Esophagus muscularis mucosa (tissue), 4 donors: ENCODE results near the gene HEATR9. TPM values are rescaled to one million over a fixed set of nuclear protein-coding genes. Genes with fewer than 3 reads are reported as not detected.

Experiments
- DNase-seq: peaks from one replicate; pipeline ENCODE4 v3.0.0-alpha.2; 2017; ENCODE audit errors: extremely low spot score
- H3K27ac ChIP-seq, 4 donors: fragments of 200-600 bp; sonication (generic); replicated peaks in 1 of 4; 1 replicate in 3 of 4; 2 replicates in 1 of 4; pipeline ENCODE4 v1.5.1; 2016 to 2019; ENCODE audit warnings: mild to moderate bottlenecking in 1 of 4
- H3K27me3 ChIP-seq, 4 donors: fragments of 200-600 bp; sonication (generic); one replicate each; pipeline versions ENCODE4 v1.5.1 to v1.6.0; 2016 to 2019
- H3K36me3 ChIP-seq, 4 donors: fragments of 200-600 bp; sonication (generic); one replicate each; pipeline ENCODE4 v1.5.1; 2016 to 2019
- H3K4me1 ChIP-seq, 4 donors: fragments of 200-600 bp; sonication (generic); one replicate each; pipeline ENCODE4 v1.5.1; 2016 to 2019
- H3K4me3 ChIP-seq, 4 donors: fragments of 200-600 bp; sonication (generic); 1 replicate in 2 of 4; 2 replicates in 2 of 4; pipeline ENCODE4 v1.5.1; 2016 to 2019; ENCODE audit warnings: mild to moderate bottlenecking in 4 of 4, moderate library complexity in 1 of 4
- H3K9me3 ChIP-seq, 4 donors: fragments of 200-600 bp; sonication (generic); 1 replicate in 3 of 4; 2 replicates in 1 of 4; pipeline ENCODE4 v1.5.1; 2016 to 2019
- CTCF ChIP-seq, 3 experiments: fragments of 200-600 bp in 2 of 3; fragments of 450-650 bp in 1 of 3; sonication (generic) in 2 of 3; IDR thresholded peaks; one replicate each; pipeline ENCODE4 v1.5.1; 2017 to 2019; ENCODE audit warnings: antibody characterized with exemption in 3 of 3, mild to moderate bottlenecking in 2 of 3, moderate library complexity in 1 of 3
- EP300 ChIP-seq: sonication (generic); formaldehyde crosslinking; IDR thresholded peaks from one replicate; pipeline ENCODE4 v1.6.1; 2017; ENCODE audit warnings: antibody characterized with exemption
- POLR2A ChIP-seq: fragments of 450-650 bp; IDR thresholded peaks from one replicate; pipeline ENCODE4 v1.6.1; 2017; ENCODE audit warnings: antibody characterized with exemption, moderate library complexity, mild to moderate bottlenecking, low read depth
- POLR2AphosphoS5 ChIP-seq, 2 donors: sonication (generic); formaldehyde crosslinking; IDR thresholded peaks; one replicate each; pipeline ENCODE4 v1.6.1; 2017; ENCODE audit warnings: antibody characterized with exemption in 2 of 2
- WGBS: methylation state at CpG from one replicate; pipeline ENCODE4 v1.1.5; 2018; 5-methylcytosine and 5-hydroxymethylcytosine counted together
- intact Hi-C: fragments of 100-400 bp; cut with DNase I; formaldehyde crosslinking; loops from one replicate; pipeline ENCODE4 v1.15.1; 2023
- total RNA-seq, 4 donors: library from RNA; depleted of rRNA; stranded (reverse); fragments of >200 nt; gene quantifications; one replicate each; pipeline versions ENCODE4 v1.1.0 to v1.2.1, GENCODE V29; 2016

HEATR9 gene
- total RNA-seq, 4 donors from 2014 or later = 0.13 TPM; not detected in 3

GRCh38 chr17:35878361-35878760 lies 9.7 kb upstream of the HEATR9 start:
- 74% methylated on average over 4 of the region's 4 CpGs for WGBS
- Histone ChIP-seq H3K4me3 (no peak overlapping the region), H3K27ac (no peak overlapping the region), H3K4me1 (no peaks in the 10 kb centered on the region), H3K27me3 (no peaks in the 10 kb centered on the region), H3K36me3 (no peaks in the 10 kb centered on the region), H3K9me3 (no peaks in the 10 kb centered on the region)
- TF ChIP-seq CTCF (IDR thresholded peaks at IDR 0.05) (no peak), POLR2AphosphoS5 (IDR thresholded peaks at IDR 0.05) (no peak), POLR2A (no peak), EP300 (no peak)
- intact Hi-C loops = no loop called here
- DNase-seq = no peak

- H3K36me3 ChIP-seq = no peaks in the 10 kb centered on the region
- H3K27me3 ChIP-seq = no peaks in the 10 kb centered on the region
- intact Hi-C loops = no loop called here
- no peak overlapping the region for H3K4me3 ChIP-seq
- DNase-seq = no peak
- no peak for TF ChIP-seq CTCF (IDR thresholded peaks at IDR 0.05)
- TF ChIP-seq POLR2A = no peak
- no peak for TF ChIP-seq EP300
- TF ChIP-seq POLR2AphosphoS5 (IDR thresholded peaks at IDR 0.05) = no peak
- no peak overlapping the region for H3K27ac ChIP-seq
- no peaks in the 10 kb centered on the region for H3K4me1 ChIP-seq
- H3K9me3 ChIP-seq = no peaks in the 10 kb centered on the region
These were observed 8.8 kb upstream of the HEATR9 start for GRCh38 chr17:35877345-35878029.

- Histone ChIP-seq H3K27ac (no peak overlapping the region), H3K9me3 (no peaks in the 10 kb centered on the region), H3K4me1 (no peaks in the 10 kb centered on the region), H3K4me3 (no peak overlapping the region), H3K36me3 (no peaks in the 10 kb centered on the region), H3K27me3 (no peaks in the 10 kb centered on the region)
- DNase-seq = no peak
- intact Hi-C loops = no loop called here
- TF ChIP-seq POLR2AphosphoS5 (IDR thresholded peaks at IDR 0.05) (no peak), CTCF (IDR thresholded peaks at IDR 0.05) (no peak), EP300 (no peak), POLR2A (no peak)
- WGBS = 82% methylated on average over 3 of the region's 3 CpGs
These were observed 7.8 kb upstream of the HEATR9 start for GRCh38 chr17:35876534-35876933.

- 71% methylated on average over 3 of the region's 3 CpGs for WGBS
- TF ChIP-seq CTCF (IDR thresholded peaks at IDR 0.05) = no peak
- no peak for TF ChIP-seq EP300
- TF ChIP-seq POLR2AphosphoS5 (IDR thresholded peaks at IDR 0.05) = no peak
- TF ChIP-seq POLR2A = no peak
- Histone ChIP-seq H3K4me1 (no peaks in the 10 kb centered on the region), H3K27me3 (no peaks in the 10 kb centered on the region), H3K36me3 (no peaks in the 10 kb centered on the region), H3K9me3 (no peaks in the 10 kb centered on the region), H3K4me3 (no peak overlapping the region), H3K27ac (no peak overlapping the region)
- intact Hi-C loops = no loop called here
- no peak for DNase-seq
These were observed 7.1 kb upstream of the HEATR9 start for GRCh38 chr17:35875800-35876139.
